ENCODE data around the gene FOXP2. TPM values are rescaled to one million over a fixed set of nuclear protein-coding genes. Genes with fewer than 3 reads are reported as not detected.

Gene FOXP2
- total and polyA plus RNA-seq, 2 donors (not counting 1 experiment from before 2014, with no cell fraction given): not detected

- H2AFZ ChIP-seq (ENCODE audit: insufficient read depth, low read depth, low read length, poor library complexity, severe bottlenecking): no peak overlapping the region
- H3K9ac ChIP-seq (ENCODE audit: low read length): no peak overlapping the region
- H3K4me2 ChIP-seq (replicated peaks; ENCODE audit: low read depth, low read length, poor library complexity, severe bottlenecking): no peak overlapping the region
- H3K9me3 Mint-ChIP-seq (ENCODE audit: insufficient read depth): no peaks in the 10 kb centered on the region
- CTCF ChIA-PET: interaction anchor here (0.6 to 0.7 kb wide), 2 partner anchors 8 to 10 kb away, joined by 3 to 4 read pairs; no protein-coding TSS in a partner anchor
- H3K9me3 ChIP-seq (ENCODE audit: control extremely low read depth in 1 of 3, control insufficient read depth in 2 of 3, insufficient read depth in 1 of 3, low read length in 2 of 3): no peaks in the 10 kb centered on the region
- intact Hi-C loops (cut with micrococcal nuclease): no loop called here
- H3K36me3 ChIP-seq (replicated peaks in 1 of 2; ENCODE audit: control extremely low read depth in 1 of 2, control insufficient read depth in 1 of 2, extremely low read depth in 1 of 2, insufficient read depth in 2 of 2, low read length in 1 of 2): no peaks in the 10 kb centered on the region
- H3K4me1 Mint-ChIP-seq: no peaks in the 10 kb centered on the region
- TF ChIP-seq CTCF (IDR thresholded peaks at IDR 0.05) (no peak), EZH2 (IDR thresholded peaks at IDR 0.05; ENCODE audit: borderline replicate concordance, insufficient read depth, low read depth, low read length, poor library complexity, severe bottlenecking) (no peak)
- DNase-seq (no peak), ATAC-seq (ENCODE audit: low read depth) (no peak)
- H4K20me1 ChIP-seq (ENCODE audit: control insufficient read depth, insufficient read depth, low read length, poor library complexity, severe bottlenecking): no peaks in the 10 kb centered on the region
- H3K4me3 ChIP-seq (ENCODE audit: control extremely low read depth in 1 of 5, extremely low read depth in 1 of 5, insufficient read depth in 1 of 5, low read depth in 2 of 5, low read length in 4 of 5): no peak overlapping the region
- H3K4me1 ChIP-seq (ENCODE audit: control insufficient read depth in 2 of 2, insufficient read depth in 2 of 2, low read length in 2 of 2): no peaks in the 10 kb centered on the region
- WGBS (ENCODE audit: insufficient coverage): 90% methylated on average over 3 of the region's 6 CpGs
- no peaks in the 10 kb centered on the region for H3K79me2 ChIP-seq (ENCODE audit: control insufficient read depth, insufficient read depth, low read length)
- no peak overlapping the region for H3K27ac ChIP-seq (ENCODE audit: low read length in 2 of 2)
- no peak overlapping the region for H3K4me3 Mint-ChIP-seq
- no peaks in the 10 kb centered on the region for H3K27me3 Mint-ChIP-seq
- POLR2A ChIA-PET: no interaction called here
- H3K27ac Mint-ChIP-seq: no peak overlapping the region
- H3K27me3 ChIP-seq (replicated peaks in 1 of 4; ENCODE audit: control extremely low read depth in 1 of 4, control insufficient read depth in 3 of 4, insufficient read depth in 4 of 4, low read length in 3 of 4): no peaks in the 10 kb centered on the region
Observed at GRCh38 chr7:114691605-114692004, 277.0 kb downstream of the FOXP2 start.

- Histone ChIP-seq H4K20me1 (ENCODE audit: control insufficient read depth, insufficient read depth, low read length, poor library complexity, severe bottlenecking) (no peaks in the 10 kb centered on the region), H3K36me3 (replicated peaks in 1 of 2; ENCODE audit: control extremely low read depth in 1 of 2, control insufficient read depth in 1 of 2, extremely low read depth in 1 of 2, insufficient read depth in 2 of 2, low read length in 1 of 2) (no peaks in the 10 kb centered on the region), H3K9me3 (ENCODE audit: control extremely low read depth in 1 of 3, control insufficient read depth in 2 of 3, insufficient read depth in 1 of 3, low read length in 2 of 3) (no peaks in the 10 kb centered on the region), H3K27me3 (replicated peaks in 1 of 4; ENCODE audit: control extremely low read depth in 1 of 4, control insufficient read depth in 3 of 4, insufficient read depth in 4 of 4, low read length in 3 of 4) (no peaks in the 10 kb centered on the region), H3K4me2 (replicated peaks; ENCODE audit: low read depth, low read length, poor library complexity, severe bottlenecking) (no peak overlapping the region), H3K79me2 (ENCODE audit: control insufficient read depth, insufficient read depth, low read length) (no peaks in the 10 kb centered on the region), H3K4me1 (ENCODE audit: control insufficient read depth in 2 of 2, insufficient read depth in 2 of 2, low read length in 2 of 2) (no peaks in the 10 kb centered on the region), H2AFZ (ENCODE audit: insufficient read depth, low read depth, low read length, poor library complexity, severe bottlenecking) (no peak overlapping the region), H3K27ac (ENCODE audit: low read length in 2 of 2) (no peak overlapping the region), H3K9ac (ENCODE audit: low read length) (no peak overlapping the region), H3K4me3 (ENCODE audit: control extremely low read depth in 1 of 5, extremely low read depth in 1 of 5, insufficient read depth in 1 of 5, low read depth in 2 of 5, low read length in 4 of 5) (no peak overlapping the region)
- CTCF ChIA-PET: no interaction called here
- no peak overlapping the region for H3K4me3 Mint-ChIP-seq
- H3K27me3 Mint-ChIP-seq: no peaks in the 10 kb centered on the region
- DNase-seq (no peak), ATAC-seq (ENCODE audit: low read depth) (no peak)
- H3K4me1 Mint-ChIP-seq: no peaks in the 10 kb centered on the region
- intact Hi-C loops (cut with micrococcal nuclease): no loop called here
- TF ChIP-seq CTCF (IDR thresholded peaks at IDR 0.05) (no peak), EZH2 (IDR thresholded peaks at IDR 0.05; ENCODE audit: borderline replicate concordance, insufficient read depth, low read depth, low read length, poor library complexity, severe bottlenecking) (no peak)
- POLR2A ChIA-PET: no interaction called here
- WGBS (ENCODE audit: insufficient coverage): 100% methylated on average over 1 of the region's 4 CpGs
- H3K27ac Mint-ChIP-seq: no peak overlapping the region
- no peaks in the 10 kb centered on the region for H3K9me3 Mint-ChIP-seq (ENCODE audit: insufficient read depth)
Observed at GRCh38 chr7:114695182-114695581, 280.6 kb downstream of the FOXP2 start.

Measured in B cell (primary cell).